Endometrial microvascular endothelial cells (primary cell): ENCODE data around the gene COA1. TPM values are rescaled to one million over a fixed set of nuclear protein-coding genes. Genes with fewer than 3 reads are reported as not detected.

Source experiments
- in situ Hi-C: cut with HindIII; loops from 2 replicates; pipeline ENCODE4 v1.10.0; 2017; ENCODE audit warnings: low sequenced_read_pairs, low pct_unique_long_range_greater_than_20kb; ENCODE audit errors: inconsistent ontology term
- total RNA-seq: library from RNA; depleted of rRNA; stranded (reverse); fragments of >200 nt; gene quantifications from one replicate; pipeline ENCODE4 v1.2.3, GENCODE V29; 2015; ENCODE audit errors: inconsistent ontology term

Gene COA1
- total RNA-seq, 1 donor from 2014 or later = 50.4 TPM

DNA sequence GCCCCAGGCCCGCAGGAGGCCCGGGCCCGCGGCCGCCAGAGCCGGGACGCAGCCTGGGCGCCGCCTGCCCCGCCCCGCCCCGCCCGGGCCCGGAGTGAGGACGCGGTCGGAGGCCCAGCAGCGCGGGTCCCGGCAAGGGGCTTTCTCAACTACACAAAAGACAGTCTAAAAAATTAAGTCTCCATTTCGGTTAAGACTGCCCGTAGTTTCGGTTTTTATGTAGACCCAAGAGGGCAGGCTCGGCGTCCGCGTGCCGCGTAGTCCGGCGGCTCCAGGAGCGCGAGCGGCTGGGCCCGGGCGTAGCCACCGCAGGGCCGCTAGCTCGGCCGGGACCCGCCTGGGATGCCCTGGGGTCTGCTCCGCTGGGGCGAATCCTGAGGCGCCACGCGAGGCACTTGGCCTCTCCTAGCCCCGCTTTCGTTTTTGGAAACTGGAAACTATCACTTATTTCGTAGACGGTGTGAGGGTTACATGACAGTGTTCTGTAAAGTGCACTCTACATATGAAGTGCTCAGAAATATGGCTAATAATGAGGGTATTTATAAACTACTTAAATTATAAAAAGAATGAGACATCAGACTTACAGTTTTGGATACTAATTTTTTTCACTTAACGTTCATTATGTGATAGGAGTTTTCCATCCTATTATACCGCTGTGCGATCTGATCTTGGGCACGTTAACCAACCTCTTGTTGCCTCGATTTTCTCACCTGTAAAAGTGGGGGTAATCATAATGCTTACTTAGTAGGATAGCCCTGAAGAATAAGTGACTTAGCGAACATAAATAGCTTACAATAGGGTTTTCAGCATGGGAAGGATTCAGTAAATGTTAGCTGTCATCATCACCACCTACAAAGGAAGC, 29.7 kb upstream of the COA1 start:
- in situ Hi-C loops = no loop called here

DNA sequence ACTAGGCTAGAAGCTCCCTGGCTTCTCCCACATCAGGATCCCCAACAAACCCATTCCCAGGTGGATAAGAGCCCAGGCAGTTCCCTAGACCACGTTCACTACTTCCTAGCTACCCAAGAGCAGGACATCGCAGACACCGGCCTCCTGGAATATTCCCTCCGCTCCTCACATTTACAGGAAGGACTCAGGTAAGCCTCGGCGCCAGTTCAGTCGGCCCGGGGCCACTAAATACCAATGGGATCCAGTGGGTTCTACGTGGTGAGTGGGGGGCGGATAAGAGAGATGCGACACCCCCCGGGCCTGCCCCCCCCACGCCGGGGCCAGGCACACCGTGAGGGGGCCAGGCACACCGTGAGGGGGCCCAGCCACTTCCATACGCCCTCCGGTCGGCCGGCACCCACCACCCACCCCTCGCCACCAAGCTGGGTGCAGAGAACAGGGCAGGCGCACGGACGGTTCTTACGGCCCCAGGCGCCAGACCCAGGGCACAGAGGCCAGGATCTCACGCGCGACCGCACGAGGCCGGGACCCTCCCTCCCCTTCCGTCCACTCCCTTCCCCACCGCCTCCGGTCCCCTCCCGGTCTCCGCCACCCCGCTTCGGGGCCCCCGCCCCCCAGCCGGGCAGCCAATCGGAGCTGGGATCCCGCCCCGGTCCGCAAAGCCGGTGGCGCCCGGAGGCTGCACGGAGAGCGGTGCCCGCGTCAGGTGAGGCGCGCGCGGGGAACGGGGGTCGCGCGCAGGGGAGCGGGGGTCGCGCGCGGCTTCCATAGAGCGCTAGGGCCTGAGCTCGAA, 28.9 kb upstream of the COA1 start, which contains the start of gene BLVRA:
TSS of gene BLVRA (plus strand) at position 652 of the 793 bp plus-strand sequence. CDS start 12,479 bp downstream, outside the sequence.
- in situ Hi-C loops = no loop called here

DNA sequence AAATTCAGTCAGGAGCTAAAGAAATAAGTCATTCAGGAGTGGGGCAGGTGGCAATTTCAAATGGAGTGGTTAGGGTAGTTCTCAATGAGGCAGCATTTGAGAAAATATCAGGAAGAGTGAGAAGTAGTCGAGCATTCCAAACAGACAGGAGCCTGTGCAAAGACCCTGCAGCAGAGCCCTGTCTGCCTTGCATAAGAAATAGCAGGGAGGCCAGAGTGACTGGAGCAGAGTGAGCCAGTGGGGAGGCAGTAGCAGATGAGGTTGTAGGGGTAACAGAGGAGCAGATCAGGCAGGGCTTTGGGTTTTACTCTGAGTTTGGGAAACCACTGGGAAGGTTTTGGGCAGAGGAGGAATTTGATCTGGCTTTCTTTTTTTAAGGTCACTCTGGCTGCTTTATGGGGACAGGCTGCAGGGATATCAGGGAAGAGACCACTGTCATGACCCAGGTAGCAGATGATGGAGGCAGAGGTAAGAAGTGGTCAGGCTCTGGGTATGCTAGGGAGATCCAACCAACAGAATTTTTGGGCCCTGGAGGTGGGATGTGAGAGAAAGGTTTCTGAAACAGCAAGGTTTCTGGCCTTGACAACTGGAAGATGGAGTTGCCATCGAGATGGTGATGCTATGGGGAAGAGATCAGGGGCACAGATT, 27.9 kb upstream of the COA1 start:
- in situ Hi-C loops = no loop called here

DNA sequence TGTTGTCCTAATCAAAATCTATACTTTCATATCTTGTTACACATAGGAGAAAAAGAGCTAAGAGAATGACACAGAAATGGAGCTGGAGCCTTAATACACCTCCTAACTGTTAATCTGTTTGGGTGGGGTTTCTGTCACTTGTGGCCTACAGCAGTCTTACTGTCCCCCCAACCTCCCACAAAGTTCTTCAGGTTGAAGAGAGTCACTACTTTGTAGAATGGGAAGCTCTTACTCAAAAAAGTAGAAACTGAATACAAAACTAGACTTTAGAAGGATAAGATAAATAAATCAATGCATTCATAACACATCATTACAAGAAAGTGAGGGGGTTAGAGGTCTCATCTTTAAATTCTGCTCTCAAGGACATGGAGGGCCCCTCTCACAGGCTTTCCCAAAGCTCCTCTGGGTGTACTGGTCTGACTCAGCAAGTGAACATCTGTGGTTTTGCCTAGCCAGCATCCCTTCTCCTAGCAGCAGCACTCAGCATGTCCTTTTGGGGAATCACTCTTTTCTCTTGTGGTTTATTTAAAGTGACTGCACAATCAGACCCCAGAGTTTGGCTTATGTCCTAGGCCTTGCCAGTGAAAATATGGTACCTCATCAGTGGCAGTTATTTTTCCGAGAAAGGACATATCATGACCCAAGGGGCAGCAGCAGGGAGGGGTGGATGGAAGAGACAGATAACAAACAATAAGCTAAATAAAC, 27.2 kb upstream of the COA1 start:
- in situ Hi-C loops = no loop called here

DNA sequence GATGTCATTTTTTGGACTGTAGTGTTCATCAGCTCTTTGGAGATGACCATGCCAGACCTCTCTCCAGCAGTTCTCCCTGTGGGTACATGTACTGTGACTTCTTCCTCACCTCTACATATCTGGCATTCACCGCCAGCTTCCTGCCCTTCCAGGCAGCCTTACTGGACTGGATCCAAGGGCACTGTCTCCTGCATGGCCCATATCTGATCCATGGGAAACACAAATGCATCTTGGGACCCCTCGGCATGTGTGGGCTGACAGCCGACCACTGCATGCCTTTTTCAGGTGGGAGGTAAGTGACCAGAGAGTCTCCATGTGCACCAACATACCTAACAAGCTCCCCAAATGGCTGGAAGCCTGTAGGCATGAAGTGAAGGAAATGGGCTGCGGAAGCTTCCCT, 25.3 kb upstream of the COA1 start:
- in situ Hi-C loops = no loop called here

DNA sequence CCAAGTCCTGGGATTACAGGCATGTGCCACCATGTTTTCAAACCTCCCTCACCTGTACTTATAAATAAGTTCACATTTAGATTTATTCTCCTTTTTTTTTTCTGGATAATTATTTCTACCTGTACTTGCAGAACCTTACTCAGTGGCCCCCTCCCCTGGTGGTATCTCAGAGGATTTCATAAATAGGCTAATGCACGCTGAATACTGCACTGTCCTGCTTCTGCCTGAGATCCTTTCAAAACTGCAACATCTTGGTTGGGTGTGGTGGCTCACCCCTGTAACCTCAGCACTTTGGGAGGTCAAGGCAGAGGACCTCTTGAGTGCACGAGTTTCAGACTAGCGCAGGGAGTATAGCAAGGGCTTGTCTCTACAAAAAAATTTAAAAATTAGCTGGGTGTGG, 24.5 kb upstream of the COA1 start:
- in situ Hi-C loops = no loop called here

DNA sequence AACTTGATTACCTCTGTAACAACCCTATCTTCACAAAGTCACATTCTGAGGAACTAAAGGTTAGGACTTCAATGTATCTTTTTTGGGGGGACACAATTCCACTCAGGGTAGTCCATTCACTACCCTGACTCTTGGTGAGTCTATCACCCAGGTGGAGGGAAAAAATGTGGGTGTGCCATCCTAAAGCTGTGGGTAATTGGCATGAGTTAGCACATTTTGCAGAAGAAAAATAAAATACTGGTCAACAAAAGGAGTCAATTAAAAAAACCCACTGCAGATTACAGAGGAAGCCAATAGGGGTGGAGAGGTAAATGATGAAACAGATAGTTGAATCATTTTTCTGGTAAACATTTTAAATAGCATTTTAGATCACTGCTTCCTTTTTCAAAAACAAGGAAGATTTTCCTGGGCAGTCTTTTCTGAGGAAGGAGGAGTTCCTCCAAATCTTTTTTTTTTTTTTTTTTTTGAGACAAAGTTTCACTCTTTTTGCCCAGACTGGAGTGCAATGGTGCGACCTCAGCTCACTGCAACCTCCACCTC, 24.0 kb upstream of the COA1 start:
- in situ Hi-C loops = no loop called here

DNA sequence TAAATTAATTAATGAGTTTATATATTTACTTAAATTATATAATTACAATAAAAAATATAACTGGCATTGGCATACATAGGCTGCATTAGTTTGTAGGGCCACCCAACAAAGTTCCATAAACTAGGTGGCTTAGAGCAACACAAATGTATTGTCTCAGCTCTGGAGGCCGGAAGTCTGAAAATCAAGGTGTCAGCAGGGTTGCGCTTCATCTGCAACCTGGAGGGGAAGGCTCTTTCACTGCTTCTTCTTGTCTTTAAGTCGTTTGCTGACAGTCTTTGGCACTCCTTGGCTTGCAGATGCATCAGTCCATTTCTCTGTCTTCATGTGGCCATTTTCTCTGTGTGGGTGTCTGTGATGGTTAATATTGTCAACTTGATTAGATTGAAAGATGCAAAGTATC, 23.1 kb upstream of the COA1 start:
- in situ Hi-C loops = no loop called here

DNA sequence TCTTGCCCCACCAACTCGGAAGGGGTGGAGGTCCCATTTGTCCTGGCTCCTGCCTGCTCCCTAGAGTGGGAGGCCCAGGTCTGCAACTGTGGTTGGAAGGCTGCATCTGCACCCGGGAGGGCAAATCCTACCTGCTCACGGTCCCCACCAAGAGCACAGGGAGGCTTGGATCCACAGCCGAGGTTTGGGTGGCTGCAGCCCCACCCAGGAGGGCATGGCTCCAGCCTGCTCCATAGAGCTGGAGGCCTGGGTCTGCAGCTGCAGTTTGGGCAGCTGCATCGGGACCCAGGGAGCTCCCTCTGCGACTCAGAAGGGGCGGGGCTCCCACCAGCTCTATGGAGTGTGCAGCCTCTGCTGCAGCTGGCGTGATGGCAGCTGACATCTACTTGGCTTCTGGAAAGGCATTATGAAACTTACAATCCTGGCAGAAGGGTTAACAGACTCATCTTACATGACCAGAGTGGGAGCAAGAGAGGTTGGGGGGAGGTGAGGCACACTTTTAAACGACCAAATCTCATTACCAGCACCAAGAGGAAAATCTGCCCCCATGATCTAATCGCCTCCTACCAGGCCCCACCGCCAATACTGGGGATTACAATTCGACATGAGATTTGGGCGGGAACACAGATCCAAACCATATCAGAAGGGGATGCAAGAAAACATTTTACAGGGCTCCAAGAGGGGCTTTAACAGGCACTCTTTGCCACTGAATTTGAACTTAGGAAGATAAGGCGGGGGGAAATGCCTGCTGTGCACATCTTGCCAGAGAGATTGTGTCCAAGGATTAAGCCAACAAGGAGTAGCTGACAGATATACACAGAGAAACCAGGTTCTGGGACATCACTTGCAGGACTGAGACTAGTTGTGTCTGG, 20.9 kb upstream of the COA1 start:
- in situ Hi-C loops = no loop called here

DNA sequence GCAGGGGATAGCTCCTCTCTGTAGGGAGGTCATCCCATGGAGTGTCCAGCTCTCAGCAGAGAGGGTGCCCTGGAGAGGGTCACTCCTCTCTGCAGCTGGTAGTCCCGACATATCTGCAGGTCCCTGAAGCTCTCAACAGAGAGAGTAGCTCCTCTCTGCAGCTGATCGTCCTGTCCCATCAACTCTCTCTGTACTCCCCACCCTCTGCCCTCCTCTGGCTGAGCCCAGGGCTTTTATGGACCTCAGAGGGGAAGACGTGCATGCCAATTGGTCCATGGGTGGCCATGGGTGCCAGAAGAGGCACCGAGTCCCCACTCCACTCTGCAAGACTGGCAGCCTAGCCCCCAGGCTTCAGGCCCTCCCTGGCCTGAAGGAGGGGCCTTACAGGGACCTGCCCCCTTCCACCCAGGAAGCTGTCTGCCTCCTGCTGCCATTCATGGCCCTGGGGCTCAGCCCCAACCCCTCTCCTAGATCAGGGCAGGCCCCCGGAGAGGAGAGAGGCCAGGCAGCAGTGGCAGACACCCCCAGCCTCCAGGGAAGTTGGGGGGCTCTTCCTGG, 20.1 kb upstream of the COA1 start:
- in situ Hi-C loops = no loop called here

DNA sequence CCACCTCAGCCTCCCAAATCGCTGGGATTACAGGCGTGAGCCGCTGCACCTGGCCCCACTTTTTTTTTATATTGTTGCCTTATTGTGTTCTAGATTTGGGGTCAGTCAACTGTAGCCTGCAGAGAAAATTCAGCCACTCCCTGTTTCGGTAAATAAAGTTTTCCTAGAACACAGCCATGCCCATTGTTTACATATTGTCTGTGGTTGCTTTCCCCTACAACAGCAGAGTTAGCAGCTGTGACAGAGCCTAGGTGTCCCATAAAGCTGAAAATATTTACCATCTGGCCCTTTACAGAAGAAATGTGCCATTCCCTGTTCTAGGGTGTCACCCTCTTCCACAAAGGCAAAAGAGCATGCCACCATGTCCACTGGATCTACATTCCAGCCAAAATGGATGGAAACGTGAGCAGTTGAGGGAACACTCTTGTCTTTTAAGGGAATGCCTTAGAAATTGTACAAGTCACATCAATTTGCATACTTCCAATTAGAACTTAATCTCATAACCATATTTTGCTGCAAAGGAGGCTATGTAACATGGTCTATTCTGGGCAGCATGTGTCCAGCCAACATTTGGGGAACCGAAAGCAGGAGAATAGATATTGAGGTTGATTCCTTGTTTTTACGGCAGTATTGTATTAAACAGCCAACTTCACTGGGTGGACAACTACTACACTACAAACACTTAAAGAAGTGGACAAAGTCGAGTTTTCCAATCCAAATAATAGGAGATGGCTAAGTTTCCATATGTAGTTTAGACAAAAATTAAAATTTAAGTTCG, 18.2 kb upstream of the COA1 start:
- in situ Hi-C loops = no loop called here

DNA sequence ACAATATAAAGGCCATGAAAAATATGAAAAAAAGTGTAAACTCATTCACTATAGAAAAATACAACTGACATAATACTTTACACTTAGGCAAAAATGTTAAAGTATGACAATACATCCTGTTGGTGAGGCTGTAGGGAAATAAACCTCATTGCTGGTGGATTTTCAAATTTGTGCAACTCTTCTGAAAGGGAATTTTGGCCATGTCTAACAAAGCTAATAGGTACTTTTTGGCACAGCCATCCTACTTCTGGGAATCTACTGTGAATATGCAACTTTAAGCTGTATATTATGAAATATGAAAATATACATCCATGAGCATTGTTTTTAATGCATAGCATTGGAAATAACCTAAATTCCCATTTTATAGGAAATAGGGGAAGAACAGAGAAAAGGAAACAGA, 13.4 kb upstream of the COA1 start:
- in situ Hi-C loops = no loop called here

DNA sequence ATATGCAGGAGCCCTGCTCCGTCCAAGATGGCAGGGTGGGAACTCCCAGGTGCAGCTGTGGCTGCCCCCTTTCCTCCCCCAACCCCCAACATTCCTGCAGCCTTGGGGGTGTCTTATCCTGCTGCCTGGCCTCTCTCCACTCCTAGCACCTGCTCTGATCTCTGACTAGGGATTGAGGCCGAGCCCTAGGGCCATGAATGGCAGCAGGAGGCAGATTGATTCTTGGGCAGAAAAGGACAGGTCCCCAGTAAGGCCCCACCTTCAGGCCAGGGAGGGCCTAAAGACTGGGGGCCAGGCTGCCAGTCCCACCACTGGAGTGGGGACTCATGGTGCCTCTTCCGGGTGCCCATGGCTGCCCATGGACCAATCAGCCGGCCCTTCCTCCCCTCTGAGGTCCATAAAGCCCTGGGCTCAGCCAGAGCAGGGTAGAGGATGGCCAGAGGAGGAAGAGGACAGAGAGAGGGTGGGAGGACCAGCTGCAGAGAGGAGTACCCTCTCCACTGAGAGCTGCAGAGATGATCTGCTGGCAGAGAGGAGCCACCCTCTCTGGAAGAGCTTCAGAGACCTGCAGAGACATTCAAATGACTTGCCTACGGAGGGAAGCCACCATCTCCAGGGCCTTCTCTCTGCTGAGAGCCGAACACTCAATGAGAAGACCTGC, 8.3 kb upstream of the COA1 start:
- in situ Hi-C loops = no loop called here

DNA sequence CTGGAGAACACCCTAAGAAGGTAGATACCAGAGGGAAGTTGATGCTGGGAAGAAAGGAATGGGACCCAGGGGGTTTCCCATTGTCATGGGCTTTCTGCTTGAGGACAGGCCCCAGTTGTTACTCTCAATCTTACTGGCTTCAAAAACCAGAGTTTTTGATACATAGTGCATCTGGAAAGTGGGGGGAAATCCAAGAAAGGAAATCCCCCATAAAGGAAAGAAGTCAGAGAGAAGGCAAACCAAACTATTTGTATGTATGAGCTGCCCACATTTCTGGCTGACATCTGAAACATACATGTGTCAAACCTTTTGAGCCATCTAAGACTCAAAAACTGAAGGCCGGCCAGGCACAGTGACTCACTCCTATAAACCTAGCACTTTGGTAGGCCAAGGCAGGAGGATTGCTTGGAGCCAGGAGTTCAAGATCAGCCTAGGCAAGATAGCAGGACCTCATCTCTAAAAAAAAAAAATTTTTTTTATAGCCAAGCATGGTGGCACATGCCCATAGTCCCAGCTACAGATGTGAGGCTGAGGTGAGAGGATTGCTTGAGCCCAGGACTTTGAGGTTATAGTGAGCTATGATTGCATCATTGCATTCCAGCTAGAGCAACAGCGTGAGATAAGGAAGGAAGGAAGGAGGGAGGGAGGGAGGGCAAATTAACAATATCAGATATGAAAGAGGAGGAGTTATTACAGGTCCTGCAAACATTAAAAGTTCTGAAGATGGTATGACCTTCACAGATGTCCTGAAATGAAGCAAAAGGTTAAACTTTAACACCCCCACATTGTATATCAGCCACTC, 6.7 kb upstream of the COA1 start:
- in situ Hi-C loops = no loop called here

DNA sequence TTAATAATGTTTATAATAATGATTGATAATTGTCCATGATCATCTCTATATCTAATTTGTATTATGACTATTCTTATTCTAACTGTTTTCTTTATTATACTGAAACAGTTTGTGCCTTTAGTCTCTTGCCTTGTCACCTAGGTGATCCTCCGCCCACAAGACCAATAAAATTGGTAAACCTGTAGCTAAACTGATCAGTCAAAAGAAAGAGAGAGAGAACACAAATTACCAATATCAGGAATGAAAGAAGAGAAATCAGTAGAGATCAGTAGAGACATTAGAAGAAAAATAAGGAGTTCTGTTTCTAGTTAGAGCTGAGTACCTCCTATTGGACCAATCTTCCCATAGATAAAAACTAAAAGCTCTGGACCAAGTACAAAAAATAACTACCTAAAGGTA, 6.1 kb upstream of the COA1 start:
- in situ Hi-C loops = no loop called here
